ENCODE results near the gene CYFIP1.

CYFIP1 gene

DNA sequence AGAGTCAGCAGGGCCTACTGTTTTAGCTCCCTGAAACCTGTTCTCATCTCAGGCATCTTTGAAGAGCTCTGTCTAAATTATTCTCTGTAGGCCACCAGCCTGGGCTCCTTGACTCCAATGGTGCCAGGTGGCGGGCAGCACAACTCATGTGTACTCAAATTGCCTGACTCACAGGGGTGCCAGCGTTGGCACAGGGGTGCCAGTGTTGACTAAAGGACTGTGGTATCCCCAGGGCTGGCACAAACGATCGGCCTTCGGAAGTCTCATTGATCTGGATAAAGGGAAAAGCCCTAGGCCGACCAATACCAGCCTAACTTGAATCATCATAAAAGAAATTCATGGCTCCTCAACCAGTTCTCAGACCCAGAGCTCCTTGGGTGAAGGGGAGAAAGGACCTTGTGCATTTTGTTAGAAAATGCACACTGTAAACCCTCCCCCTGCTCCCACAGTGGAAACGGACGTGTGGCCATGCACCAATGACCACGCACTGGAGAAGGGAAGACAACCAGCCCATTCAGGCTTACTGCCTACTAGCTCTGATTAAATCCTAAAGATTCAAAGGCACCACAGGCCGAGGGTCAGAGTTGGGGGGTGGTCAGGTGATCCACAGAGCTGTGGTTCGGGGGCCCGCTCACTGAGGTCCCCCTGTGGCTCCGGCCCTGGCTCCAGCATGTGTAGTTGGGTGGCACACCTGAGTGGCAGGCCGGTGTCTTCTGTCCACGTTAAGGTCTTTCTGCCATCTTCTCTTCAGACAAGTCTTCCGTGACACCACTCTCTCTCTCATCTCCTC lies 72.8 kb downstream of the CYFIP1 start:
- TF ChIP-seq ZFX (IDR thresholded peaks at IDR 0.05; ENCODE audit: borderline replicate concordance) = no peak
- TF ChIP-seq, protein P1, sequence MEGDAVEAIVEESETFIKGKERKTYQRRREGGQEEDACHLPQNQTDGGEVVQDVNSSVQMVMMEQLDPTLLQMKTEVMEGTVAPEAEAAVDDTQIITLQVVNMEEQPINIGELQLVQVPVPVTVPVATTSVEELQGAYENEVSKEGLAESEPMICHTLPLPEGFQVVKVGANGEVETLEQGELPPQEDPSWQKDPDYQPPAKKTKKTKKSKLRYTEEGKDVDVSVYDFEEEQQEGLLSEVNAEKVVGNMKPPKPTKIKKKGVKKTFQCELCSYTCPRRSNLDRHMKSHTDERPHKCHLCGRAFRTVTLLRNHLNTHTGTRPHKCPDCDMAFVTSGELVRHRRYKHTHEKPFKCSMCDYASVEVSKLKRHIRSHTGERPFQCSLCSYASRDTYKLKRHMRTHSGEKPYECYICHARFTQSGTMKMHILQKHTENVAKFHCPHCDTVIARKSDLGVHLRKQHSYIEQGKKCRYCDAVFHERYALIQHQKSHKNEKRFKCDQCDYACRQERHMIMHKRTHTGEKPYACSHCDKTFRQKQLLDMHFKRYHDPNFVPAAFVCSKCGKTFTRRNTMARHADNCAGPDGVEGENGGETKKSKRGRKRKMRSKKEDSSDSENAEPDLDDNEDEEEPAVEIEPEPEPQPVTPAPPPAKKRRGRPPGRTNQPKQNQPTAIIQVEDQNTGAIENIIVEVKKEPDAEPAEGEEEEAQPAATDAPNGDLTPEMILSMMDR (IDR thresholded peaks at IDR 0.05) = no peak

DNA sequence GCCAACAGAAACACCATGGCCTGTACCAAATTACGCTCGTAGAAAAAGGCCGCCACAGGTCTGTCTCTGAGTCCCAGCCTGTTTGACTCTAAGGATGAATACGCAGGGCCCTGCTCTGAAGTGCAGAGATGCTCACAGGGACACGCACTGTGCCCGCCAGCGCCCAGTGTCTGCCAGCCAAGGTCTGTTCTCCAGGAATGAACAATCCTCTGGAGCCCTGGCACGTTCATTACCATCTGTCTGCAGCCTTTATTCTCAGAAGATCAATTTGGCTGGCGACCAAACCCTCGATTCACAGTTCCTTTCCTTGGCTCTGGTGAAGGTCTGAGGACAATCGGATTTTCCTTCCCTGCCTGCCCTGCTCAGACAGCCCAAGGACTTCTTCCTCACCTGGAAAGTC lies 75.4 kb downstream of the CYFIP1 start:
- no peak for TF ChIP-seq ZFX (IDR thresholded peaks at IDR 0.05; ENCODE audit: borderline replicate concordance)
- TF ChIP-seq, protein P1 (IDR thresholded peaks at IDR 0.05) = no peak

More for the DNA sequence above, 72.8 kb downstream of the CYFIP1 start:
- H3K27ac ChIP-seq = no peak overlapping the region

DNA sequence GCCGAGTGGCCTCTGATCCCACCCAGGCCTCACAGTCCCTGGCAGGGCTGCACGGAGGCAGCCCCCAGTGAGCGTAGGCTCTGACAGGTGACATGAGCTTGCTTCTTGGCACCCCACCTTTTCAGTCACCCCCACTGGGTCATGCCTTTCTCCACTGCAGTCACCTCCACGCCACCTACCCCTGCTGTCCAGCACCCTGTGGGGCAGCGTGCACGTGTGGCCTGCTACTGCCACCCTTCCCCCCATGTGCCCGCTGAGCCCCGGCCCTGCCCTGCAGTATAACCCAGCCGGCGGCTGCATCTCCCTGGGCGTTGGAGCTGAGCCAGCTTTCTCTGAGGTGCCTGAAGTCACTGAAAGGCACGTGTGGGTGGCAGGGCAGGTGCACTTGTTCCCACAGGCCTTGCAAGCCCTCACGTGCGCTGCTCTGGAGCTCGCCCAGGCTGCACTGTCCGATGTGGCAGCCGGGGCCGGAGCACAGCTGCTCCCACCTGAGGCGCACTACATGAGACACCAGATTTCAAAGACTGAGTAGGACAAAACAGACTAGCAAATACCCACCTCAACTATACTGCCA lies 76.1 kb downstream of the CYFIP1 start:
- TF ChIP-seq, protein P1 (IDR thresholded peaks at IDR 0.05) = no peak
- H3K27ac ChIP-seq = no peak overlapping the region

More for the DNA sequence above, 75.4 kb downstream of the CYFIP1 start:
- no peak overlapping the region for H3K27ac ChIP-seq

DNA sequence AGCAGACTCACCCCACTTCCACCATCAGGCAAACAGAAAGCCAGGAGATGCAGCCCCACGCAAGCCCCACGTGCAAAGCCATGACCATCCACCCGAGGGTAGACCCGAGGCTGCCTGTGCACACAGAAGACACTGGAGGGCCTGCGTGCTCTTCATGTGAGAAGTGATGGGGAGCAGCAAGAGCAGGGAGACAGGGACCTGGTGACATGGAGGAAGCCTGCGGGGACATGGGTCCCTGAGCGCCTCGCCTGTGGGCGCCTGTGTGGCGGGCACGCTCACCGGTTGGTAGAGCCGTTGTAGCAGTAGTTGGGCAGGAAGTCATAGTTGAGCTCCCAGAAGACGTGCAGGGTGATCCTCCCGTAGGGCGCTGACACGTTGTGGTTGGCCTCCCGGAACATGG lies 76.7 kb downstream of the CYFIP1 start:
- no peak overlapping the region for H3K27ac ChIP-seq
- TF ChIP-seq, protein P1 (IDR thresholded peaks at IDR 0.05) = no peak
- no peak for TF ChIP-seq ZFX (IDR thresholded peaks at IDR 0.05; ENCODE audit: borderline replicate concordance)

DNA sequence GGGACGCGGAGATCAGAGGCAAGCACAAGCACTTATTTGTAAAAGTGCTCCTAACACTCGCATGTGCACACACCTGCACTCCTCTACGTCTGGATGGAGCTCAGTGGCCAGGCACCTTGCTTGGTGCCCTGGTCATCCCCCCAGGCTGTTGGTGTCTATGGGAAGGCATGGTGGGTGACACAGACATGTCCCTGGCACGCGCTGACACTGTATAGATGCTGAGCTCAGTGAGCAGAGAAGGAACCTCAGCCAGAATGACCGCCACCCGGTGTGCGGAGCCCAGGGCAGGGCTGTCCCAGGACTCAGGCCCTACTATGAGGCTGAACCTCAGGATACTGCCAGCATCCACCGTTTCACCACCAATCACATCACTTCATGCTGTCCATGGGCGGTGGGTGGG lies 77.2 kb downstream of the CYFIP1 start:
- TF ChIP-seq ZFX (IDR thresholded peaks at IDR 0.05; ENCODE audit: borderline replicate concordance) = no peak
- TF ChIP-seq, protein P1 (IDR thresholded peaks at IDR 0.05) = no peak
- H3K27ac ChIP-seq = no peak overlapping the region

DNA sequence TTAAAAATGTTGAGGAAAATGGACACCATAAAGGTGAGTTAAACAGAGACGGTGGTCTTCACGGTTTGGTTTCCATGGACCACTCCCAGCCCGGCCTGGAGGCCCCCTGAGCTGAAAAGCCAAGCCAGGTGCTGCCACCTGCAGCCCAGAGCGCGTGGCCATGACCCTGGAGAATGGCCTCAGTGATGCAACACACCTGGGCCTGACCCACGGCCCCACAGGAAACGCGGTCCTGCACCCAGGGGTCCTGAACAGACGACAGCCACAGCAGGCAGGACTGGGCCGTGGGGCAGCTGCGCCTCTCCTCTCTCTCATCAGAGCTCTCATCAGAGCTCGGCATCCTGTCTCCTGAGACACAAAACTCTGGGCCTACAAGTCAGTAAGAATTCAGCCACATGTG lies 77.6 kb downstream of the CYFIP1 start:
- TF ChIP-seq, protein P1 (IDR thresholded peaks at IDR 0.05) = no peak
- TF ChIP-seq ZFX (IDR thresholded peaks at IDR 0.05; ENCODE audit: borderline replicate concordance) = no peak
- H3K27ac ChIP-seq = no peak overlapping the region

DNA sequence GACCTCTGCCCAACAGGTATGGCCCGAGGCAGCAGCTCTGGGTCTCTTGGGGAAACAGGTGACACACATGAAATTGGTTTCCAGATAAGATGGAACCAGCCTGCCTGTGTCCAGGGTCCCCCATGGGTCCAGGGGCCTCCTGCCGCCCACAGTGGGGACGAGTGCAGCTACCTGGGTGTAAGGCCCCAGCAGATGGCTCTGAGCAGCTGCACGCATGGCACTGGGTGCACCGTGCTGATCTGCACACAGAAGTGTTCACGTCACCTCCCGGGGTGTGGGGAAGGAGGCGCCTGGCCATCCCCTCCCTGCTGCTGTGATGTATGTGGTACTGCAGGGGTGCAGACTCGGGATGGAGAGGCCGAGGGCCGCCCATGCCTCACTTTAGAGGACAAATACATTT lies 78.1 kb downstream of the CYFIP1 start:
- H3K27ac ChIP-seq = no peak overlapping the region
- TF ChIP-seq, protein P1 (IDR thresholded peaks at IDR 0.05) = no peak
- TF ChIP-seq ZFX (IDR thresholded peaks at IDR 0.05; ENCODE audit: borderline replicate concordance) = no peak

All from 22Rv1 (cell line).